ENCODE data around the gene PIP5K1A.

DNA sequence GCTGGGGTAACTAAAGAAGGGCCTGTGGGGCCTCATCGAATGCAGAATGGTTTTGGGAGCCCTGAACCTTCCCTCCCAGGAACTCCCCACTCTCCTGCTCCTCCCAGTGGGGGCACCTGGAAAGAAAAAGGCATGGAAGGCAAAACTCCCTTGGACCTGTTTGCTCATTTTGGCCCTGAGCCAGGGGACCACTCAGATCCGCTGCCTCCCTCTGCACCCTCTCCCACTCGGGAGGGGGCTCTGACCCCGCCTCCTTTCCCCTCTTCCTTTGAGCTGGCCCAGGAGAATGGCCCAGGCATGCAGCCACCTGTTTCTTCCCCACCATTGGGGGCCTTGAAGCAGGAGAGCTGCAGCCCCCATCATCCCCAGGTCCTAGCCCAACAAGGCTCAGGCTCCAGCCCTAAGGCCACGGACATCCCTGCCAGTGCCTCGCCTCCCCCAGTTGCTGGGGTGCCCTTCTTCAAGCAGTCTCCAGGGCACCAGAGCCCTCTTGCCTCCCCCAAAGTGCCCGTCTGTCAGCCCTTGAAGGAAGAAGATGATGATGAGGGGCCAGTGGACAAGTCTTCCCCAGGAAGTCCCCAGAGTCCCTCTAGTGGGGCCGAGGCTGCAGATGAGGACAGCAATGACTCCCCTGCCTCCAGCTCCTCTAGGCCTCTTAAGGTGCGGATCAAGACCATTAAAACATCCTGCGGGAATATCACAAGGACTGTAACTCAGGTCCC is 88.4 kb downstream of the PIP5K1A start:
- TF ChIP-seq, protein P1, sequence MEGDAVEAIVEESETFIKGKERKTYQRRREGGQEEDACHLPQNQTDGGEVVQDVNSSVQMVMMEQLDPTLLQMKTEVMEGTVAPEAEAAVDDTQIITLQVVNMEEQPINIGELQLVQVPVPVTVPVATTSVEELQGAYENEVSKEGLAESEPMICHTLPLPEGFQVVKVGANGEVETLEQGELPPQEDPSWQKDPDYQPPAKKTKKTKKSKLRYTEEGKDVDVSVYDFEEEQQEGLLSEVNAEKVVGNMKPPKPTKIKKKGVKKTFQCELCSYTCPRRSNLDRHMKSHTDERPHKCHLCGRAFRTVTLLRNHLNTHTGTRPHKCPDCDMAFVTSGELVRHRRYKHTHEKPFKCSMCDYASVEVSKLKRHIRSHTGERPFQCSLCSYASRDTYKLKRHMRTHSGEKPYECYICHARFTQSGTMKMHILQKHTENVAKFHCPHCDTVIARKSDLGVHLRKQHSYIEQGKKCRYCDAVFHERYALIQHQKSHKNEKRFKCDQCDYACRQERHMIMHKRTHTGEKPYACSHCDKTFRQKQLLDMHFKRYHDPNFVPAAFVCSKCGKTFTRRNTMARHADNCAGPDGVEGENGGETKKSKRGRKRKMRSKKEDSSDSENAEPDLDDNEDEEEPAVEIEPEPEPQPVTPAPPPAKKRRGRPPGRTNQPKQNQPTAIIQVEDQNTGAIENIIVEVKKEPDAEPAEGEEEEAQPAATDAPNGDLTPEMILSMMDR (tag by site-specific recombination; IDR thresholded peaks at IDR 0.05): no peak
- TF ChIP-seq, protein P2, sequence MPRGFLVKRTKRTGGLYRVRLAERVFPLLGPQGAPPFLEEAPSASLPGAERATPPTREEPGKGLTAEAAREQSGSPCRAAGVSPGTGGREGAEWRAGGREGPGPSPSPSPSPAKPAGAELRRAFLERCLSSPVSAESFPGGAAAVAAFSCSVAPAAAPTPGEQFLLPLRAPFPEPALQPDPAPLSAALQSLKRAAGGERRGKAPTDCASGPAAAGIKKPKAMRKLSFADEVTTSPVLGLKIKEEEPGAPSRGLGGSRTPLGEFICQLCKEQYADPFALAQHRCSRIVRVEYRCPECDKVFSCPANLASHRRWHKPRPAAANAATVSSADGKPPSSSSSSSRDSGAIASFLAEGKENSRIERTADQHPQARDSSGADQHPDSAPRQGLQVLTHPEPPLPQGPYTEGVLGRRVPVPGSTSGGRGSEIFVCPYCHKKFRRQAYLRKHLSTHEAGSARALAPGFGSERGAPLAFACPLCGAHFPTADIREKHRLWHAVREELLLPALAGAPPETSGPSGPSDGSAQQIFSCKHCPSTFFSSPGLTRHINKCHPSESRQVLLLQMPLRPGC (tag by site-specific recombination; IDR thresholded peaks at IDR 0.05): no peak
- TF ChIP-seq, protein P3, sequence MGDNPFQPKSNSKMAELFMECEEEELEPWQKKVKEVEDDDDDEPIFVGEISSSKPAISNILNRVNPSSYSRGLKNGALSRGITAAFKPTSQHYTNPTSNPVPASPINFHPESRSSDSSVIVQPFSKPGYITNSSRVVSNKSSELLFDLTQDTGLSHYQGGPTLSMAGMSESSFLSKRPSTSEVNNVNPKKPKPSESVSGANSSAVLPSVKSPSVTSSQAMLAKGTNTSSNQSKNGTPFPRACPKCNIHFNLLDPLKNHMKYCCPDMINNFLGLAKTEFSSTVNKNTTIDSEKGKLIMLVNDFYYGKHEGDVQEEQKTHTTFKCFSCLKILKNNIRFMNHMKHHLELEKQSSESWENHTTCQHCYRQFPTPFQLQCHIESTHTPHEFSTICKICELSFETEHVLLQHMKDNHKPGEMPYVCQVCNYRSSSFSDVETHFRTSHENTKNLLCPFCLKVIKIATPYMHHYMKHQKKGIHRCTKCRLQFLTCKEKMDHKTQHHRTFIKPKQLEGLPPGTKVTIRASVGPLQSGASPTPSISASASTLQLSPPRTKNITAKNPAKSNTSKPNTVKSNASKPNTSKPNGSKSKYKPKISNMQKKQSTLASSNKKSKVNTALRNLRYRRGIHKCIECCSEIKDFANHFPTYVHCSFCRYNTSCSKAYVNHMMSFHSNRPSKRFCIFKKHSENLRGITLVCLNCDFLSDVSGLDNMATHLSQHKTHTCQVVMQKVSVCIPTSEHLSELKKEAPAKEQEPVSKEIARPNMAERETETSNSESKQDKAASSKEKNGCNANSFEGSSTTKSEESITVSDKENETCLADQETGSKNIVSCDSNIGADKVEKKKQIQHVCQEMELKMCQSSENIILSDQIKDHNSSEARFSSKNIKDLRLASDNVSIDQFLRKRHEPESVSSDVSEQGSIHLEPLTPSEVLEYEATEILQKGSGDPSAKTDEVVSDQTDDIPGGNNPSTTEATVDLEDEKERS (tag by site-specific recombination; IDR thresholded peaks at IDR 0.05): no peak
- TF ChIP-seq ZBTB7A (tag by site-specific recombination; IDR thresholded peaks at IDR 0.05; ENCODE audit: low read depth): no peak
- no peak for TF ChIP-seq ZNF155 (tag by site-specific recombination; IDR thresholded peaks at IDR 0.05)
- TF ChIP-seq ZNF600 (tag by site-specific recombination; IDR thresholded peaks at IDR 0.05): no peak
- no peak for TF ChIP-seq ZNF654 (tag by site-specific recombination; IDR thresholded peaks at IDR 0.05; ENCODE audit: low read depth)
- TF ChIP-seq, protein P4, sequence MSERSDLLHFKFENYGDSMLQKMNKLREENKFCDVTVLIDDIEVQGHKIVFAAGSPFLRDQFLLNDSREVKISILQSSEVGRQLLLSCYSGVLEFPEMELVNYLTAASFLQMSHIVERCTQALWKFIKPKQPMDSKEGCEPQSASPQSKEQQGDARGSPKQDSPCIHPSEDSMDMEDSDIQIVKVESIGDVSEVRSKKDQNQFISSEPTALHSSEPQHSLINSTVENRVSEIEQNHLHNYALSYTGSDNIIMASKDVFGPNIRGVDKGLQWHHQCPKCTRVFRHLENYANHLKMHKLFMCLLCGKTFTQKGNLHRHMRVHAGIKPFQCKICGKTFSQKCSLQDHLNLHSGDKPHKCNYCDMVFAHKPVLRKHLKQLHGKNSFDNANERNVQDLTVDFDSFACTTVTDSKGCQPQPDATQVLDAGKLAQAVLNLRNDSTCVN (tag by site-specific recombination; optimal IDR thresholded peaks at IDR 0.05): no peak
- TF ChIP-seq, protein P5, sequence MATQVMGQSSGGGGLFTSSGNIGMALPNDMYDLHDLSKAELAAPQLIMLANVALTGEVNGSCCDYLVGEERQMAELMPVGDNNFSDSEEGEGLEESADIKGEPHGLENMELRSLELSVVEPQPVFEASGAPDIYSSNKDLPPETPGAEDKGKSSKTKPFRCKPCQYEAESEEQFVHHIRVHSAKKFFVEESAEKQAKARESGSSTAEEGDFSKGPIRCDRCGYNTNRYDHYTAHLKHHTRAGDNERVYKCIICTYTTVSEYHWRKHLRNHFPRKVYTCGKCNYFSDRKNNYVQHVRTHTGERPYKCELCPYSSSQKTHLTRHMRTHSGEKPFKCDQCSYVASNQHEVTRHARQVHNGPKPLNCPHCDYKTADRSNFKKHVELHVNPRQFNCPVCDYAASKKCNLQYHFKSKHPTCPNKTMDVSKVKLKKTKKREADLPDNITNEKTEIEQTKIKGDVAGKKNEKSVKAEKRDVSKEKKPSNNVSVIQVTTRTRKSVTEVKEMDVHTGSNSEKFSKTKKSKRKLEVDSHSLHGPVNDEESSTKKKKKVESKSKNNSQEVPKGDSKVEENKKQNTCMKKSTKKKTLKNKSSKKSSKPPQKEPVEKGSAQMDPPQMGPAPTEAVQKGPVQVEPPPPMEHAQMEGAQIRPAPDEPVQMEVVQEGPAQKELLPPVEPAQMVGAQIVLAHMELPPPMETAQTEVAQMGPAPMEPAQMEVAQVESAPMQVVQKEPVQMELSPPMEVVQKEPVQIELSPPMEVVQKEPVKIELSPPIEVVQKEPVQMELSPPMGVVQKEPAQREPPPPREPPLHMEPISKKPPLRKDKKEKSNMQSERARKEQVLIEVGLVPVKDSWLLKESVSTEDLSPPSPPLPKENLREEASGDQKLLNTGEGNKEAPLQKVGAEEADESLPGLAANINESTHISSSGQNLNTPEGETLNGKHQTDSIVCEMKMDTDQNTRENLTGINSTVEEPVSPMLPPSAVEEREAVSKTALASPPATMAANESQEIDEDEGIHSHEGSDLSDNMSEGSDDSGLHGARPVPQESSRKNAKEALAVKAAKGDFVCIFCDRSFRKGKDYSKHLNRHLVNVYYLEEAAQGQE (tag by site-specific recombination; IDR thresholded peaks at IDR 0.05): no peak
- TF ChIP-seq ZSCAN16 (tag by site-specific recombination; IDR thresholded peaks at IDR 0.05): no peak
- TF ChIP-seq MZF1 (tag by site-specific recombination; IDR thresholded peaks at IDR 0.05; ENCODE audit: borderline replicate concordance): no peak
- no peak for TF ChIP-seq ZNF169 (tag by site-specific recombination; IDR thresholded peaks at IDR 0.05)
- no peak for TF ChIP-seq ZNF501 (tag by site-specific recombination; IDR thresholded peaks at IDR 0.05)
